Stimulated activated CD4-positive, alpha-beta T cell treated with anti-CD3 and anti-CD28 coated beads, TNF-alpha, amount 100 ng/mL, for 48 hours (primary cell): ENCODE results near the gene COL21A1.

ENCODE experiments used
- DNase-seq, 3 donors: peaks; one replicate each; pipeline ENCODE4 v3.0.0-alpha.2; 2020; ENCODE audit warnings: low read depth in 3 of 3

Gene COL21A1

GRCh38 chr6:56245903-56246351 is 1.5 kb downstream of the COL21A1 start:
- no peak for DNase-seq

GRCh38 chr6:56244528-56245253 is 2.7 kb downstream of the COL21A1 start:
- no peak for DNase-seq

GRCh38 chr6:56244089-56244488 is 3.3 kb downstream of the COL21A1 start:
- no peak for DNase-seq

DNA sequence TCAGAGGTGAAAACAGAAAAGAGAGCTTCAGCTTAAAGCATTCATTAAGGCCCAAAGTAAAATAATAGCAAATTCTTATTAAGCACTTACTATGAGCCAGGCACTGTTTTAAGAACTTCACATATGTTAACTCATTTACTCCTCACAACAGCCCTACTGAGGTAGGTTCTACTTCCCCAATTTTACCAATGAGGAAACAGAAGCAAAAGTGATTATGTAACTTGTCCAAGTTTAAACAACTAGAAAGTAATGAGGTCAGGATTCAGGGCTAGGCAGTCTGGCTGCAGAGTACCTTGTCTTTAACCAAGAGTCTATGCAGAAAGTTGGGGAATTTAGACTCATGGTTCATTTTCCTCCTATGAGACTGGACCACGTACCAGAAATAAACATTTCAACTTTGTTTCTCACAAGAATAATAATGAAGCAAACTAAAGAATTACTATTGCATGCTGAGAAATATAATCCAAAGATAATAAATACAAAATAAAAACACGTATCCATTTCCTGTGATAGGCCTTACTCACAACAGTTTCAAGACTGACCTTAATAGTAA is 3.8 kb downstream of the COL21A1 start:
- no peak for DNase-seq

DNA sequence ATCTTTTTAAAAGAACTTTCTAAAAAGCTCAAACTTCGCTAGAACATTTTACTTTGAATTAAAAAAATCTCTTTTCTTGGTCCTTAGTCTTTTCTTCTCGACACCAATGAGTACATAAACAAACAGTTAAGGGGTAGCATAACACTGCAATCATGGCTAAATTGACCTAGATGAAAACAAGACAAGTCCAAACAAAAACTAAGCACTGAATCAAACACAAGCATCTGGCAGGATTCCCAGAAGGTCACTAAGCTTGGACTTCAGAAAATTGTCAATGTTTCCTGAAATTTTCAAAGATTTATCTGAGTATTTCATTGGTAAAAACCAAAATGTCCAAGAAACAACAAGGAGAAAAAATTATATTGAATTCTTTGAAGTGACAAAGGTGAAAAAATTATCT is 5.0 kb downstream of the COL21A1 start:
- DNase-seq: no peak

GRCh38 chr6:56241124-56241802 is 6.1 kb downstream of the COL21A1 start:
- no peak for DNase-seq

GRCh38 chr6:56238352-56238751 is 9.0 kb downstream of the COL21A1 start:
- DNase-seq: no peak

- DNase-seq: no peak
These were observed 12.1 kb downstream of the COL21A1 start for GRCh38 chr6:56235245-56235644.

- no peak for DNase-seq
These were observed 14.9 kb downstream of the COL21A1 start for GRCh38 chr6:56232436-56232835.

DNA sequence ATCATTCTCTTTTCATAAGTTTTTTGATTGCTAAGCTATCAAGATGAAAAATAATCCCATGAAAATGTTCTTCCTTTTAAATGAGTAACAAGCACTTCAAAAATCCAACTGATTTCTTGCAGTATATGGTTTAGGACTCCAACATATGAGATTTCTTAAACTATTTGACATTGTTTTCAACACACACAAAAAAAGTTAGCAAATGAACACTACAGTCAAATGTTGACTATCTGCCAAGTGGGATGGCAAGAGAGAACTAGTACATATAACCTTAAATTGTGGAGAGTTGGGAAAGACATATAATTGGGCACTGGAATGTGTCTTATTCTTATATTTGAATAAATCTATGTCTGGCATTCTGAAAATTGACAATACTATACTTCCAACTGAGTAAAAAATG is 15.6 kb downstream of the COL21A1 start:
- no peak for DNase-seq

- no peak for DNase-seq
These were observed 16.3 kb downstream of the COL21A1 start for GRCh38 chr6:56230976-56231566.

DNA sequence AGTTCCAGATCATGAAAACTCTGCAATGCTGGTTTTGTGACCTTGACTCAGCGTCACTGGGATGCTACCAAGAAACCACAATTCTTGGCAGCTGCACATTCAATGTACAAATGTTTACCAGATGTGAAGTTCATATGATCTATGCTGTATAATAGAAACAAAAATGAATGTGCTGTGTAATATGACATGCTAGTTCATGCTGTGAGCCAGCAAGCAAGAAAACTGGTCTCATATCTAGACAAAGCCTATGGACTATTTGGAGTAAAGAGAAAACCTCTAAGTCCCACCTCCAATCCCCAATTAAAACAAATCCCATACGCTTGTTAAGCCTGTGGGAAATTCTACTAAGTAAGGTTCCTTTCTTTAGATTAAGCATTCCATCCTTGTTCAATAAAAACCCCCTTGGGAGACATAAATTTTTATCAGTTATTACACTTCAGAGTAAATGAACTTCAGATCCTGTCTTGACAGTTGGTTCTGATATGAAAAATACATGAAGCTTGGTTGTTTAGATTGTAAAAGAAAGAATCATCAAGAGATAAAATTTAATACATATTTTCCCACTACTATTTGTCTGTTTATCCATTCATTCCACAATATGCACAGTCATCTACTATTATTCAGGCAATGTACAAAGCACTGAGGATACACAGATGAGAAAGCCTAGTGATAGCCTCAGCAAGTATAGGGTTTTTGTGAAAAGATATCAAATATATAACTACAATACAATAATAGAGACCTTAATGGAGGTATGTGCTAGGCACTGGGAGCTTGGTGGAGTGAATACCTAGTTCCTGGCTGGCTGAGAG is 20.1 kb downstream of the COL21A1 start:
- DNase-seq: no peak

DNA sequence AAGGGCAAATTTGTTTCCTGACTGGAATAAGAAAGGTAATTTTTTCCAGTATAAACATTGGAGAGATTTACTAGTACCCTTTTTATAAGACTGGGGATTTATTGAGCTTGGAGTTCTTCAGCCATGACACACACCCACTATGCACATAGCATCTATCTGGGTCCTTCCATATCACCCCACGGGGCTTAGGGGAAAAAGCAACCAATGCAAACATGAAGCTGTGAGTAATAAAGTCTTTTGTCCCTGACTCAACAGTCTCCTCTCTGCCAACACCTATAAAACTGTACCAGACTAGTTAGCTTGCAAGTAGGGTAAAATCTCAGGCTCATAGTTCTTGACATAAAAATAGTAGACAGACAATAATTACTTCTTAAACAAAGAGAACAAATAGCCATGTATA is 23.4 kb downstream of the COL21A1 start:
- no peak for DNase-seq

DNA sequence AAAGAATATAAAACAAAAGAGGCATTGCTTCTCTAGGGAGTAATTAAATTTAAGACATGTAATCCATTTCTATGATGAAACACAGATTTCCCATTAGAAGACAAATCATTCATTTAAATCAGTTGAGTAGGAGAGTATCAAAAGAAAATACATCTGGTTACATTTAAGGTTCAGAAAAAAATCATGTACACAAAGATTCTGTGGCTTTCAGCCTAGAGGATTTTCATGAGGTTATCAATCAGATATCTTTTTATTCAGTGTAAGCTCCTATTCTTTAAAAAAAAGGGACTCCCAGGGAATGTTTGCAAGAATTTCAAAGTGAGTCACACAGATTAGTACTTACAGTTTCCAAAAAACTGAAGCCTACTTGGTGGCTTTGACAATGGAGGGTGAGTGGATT is 24.9 kb downstream of the COL21A1 start:
- no peak for DNase-seq

GRCh38 chr6:56220078-56220477 is 27.3 kb downstream of the COL21A1 start:
- DNase-seq: no peak

GRCh38 chr6:56214703-56215101 is 32.7 kb downstream of the COL21A1 start:
- no peak for DNase-seq

- no peak for DNase-seq
These were observed 33.2 kb downstream of the COL21A1 start for GRCh38 chr6:56214041-56214702.

- no peak for DNase-seq
These were observed 35.7 kb downstream of the COL21A1 start for GRCh38 chr6:56211724-56212123.

GRCh38 chr6:56204134-56204533 is 43.2 kb downstream of the COL21A1 start:
- no peak for DNase-seq

DNA sequence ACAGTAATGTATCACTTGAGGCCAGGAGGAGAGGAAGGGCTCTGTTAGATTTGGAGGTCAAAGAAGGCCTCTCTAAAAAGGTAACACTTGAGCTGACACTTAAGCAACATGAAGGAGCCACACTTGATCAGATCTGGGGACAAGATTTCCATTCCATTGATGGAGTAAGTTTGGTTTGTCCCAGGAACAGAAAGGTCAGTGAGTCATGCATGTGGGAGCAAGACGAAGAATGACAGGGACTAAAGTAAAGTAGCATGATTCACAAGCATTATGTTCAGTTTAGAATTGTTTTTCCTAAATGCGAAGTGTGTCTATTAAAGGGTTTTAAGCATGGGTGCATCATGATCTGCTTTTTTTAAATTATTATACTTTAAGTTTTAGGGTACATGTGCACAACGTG is 47.4 kb downstream of the COL21A1 start:
- no peak for DNase-seq

DNA sequence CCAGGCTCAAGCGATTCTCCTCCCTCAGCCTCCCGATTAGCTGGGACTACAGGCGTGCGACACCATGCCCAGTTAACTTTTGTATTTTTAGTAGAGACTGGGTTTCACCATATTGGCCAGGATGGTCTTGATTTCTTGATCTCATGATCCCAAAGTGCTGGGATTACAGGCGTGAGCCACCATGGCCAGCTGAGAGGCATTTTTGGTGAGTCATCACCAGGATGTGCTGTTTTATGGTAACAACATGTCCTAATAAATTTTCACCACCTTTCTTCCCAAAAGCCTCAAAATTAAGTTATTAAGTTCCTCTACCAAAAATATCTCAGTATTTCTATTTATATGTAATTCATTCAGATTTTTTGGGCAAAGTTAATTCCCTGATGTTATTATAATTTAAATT is 53.5 kb downstream of the COL21A1 start:
- no peak for DNase-seq
